Measurements from ENCODE around the gene CCDC12.

The CCDC12 gene

DNA sequence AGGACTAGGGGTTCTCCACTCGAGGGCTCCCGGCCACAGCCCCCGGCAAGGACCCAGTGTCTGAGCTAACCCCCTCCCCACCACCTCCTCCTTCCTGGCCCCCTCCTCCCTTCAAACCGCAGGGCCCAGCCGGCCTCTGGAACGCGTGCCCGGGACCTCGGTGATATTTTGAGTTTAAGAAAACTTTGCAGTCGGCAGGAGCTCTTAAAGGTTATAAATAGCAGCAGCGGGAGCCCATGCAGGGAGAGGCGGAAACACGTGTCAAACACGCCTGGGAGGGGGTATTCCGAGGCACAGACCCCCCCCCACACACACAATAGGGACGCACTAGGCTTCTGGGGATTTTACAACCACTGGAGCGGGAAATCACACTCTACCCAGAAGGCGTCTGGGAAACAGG, 102.1 kb downstream of the CCDC12 start:
- TF ChIP-seq, protein P1, sequence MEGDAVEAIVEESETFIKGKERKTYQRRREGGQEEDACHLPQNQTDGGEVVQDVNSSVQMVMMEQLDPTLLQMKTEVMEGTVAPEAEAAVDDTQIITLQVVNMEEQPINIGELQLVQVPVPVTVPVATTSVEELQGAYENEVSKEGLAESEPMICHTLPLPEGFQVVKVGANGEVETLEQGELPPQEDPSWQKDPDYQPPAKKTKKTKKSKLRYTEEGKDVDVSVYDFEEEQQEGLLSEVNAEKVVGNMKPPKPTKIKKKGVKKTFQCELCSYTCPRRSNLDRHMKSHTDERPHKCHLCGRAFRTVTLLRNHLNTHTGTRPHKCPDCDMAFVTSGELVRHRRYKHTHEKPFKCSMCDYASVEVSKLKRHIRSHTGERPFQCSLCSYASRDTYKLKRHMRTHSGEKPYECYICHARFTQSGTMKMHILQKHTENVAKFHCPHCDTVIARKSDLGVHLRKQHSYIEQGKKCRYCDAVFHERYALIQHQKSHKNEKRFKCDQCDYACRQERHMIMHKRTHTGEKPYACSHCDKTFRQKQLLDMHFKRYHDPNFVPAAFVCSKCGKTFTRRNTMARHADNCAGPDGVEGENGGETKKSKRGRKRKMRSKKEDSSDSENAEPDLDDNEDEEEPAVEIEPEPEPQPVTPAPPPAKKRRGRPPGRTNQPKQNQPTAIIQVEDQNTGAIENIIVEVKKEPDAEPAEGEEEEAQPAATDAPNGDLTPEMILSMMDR (IDR thresholded peaks at IDR 0.05; ENCODE audit: borderline replicate concordance, insufficient read depth, low read depth, low read length) = no peak
- no peak overlapping the region for H3K4me3 ChIP-seq (ENCODE audit: low read depth, low read length)

DNA sequence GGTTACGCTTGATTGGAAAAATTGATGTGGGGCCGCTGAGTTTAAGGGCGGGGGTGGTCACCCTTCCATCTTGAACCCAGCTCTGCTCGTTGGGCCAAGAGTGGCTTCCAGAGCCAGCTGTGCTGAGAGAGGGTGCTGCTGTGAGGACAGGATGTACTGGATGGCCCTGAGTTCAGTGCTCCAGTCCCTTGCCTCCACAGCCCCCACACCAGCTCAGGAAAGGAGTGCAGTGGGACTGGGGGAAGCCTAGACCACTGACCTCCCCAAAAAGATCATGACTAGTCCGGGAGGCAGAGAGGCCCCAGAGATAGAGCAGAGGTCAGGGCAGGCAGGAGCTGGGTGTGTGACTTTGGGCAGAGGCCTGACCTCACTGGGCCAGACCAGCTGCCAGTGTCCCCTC, 103.0 kb downstream of the CCDC12 start:
- TF ChIP-seq, protein P1 (IDR thresholded peaks at IDR 0.05; ENCODE audit: borderline replicate concordance, insufficient read depth, low read depth, low read length) = no peak

More for the DNA sequence above, 103.0 kb downstream of the CCDC12 start:
- no peak overlapping the region for H3K4me3 ChIP-seq (ENCODE audit: low read depth, low read length)

Data from GM12875 (cell line).